ENCODE data around the gene LIME1.

- TF ChIP-seq POLR2AphosphoS5 (IDR thresholded peaks at IDR 0.05; ENCODE audit: low read depth, low read length) = no peak
- TF ChIP-seq POLR2A (IDR thresholded peaks at IDR 0.05; ENCODE audit: low read depth, low read length) = no peak
- no peak for TF ChIP-seq TAF1 (IDR thresholded peaks at IDR 0.05; ENCODE audit: low read depth, low read length)
- no peak for TF ChIP-seq SPI1 (IDR thresholded peaks at IDR 0.05; ENCODE audit: low read depth, low read length)
- no peak for TF ChIP-seq POU2F2 (IDR thresholded peaks at IDR 0.05; ENCODE audit: low read depth, low read length)
- TF ChIP-seq PAX5 (IDR thresholded peaks at IDR 0.05; ENCODE audit: insufficient read depth, low read length, severe bottlenecking) = no peak
Observed at GRCh38 chr20:63745961-63746731, 9.7 kb downstream of the LIME1 start.

Measured in GM12891 (cell line).